Bone marrow (tissue), 2 donors: ENCODE measurements around the gene DDX50.

Experiments
- DNase-seq, 2 donors: peaks; one replicate each; lab custom pipeline; 2025; lab: John Stamatoyannopoulos, UW

Gene DDX50

GRCh38 chr10:68987611-68988010 lies 86.5 kb downstream of the DDX50 start:
- no peak for DNase-seq

GRCh38 chr10:68988530-68989316 lies 87.6 kb downstream of the DDX50 start, which contains the start of gene KIFBP:
Gene KIFBP, plus strand, starts transcription at chr10:68988803. Its CDS starts 30 bp downstream, at chr10:68988833.
- peak; percentile 70 to 96 for DNase-seq

- DNase-seq, result no peak
Measured at GRCh38 chr10:68989317-68989990, 88.3 kb downstream of the DDX50 start.

GRCh38 chr10:68992636-68993440 lies 91.7 kb downstream of the DDX50 start:
- no peak for DNase-seq
